ENCODE results near the gene CLEC2B.
A peak's percentile ranks its signal among the peaks of the same experiment; 100 is the strongest.

CLEC2B gene

GRCh38 chr12:9870286-9870866 is 1.2 kb upstream of the CLEC2B start:
- FAIRE-seq (no peak), DNase-seq (ENCODE audit: low spot score) (peak; percentile 18)

- FAIRE-seq (no peak), DNase-seq (ENCODE audit: low spot score) (no peak)
Measured at GRCh38 chr12:9868951-9869306, 225 bp downstream of the CLEC2B start.

- DNase-seq (ENCODE audit: low spot score), result no peak
- FAIRE-seq, result no peak
Measured at GRCh38 chr12:9868311-9868801, 798 bp downstream of the CLEC2B start.

- DNase-seq (ENCODE audit: low spot score) (no peak), FAIRE-seq (no peak)
Measured at GRCh38 chr12:9867531-9867930, 1.6 kb downstream of the CLEC2B start.

- FAIRE-seq (no peak), DNase-seq (ENCODE audit: low spot score) (no peak)
Measured at GRCh38 chr12:9866860-9867269, 2.3 kb downstream of the CLEC2B start.

GRCh38 chr12:9864913-9865675 is 4.1 kb downstream of the CLEC2B start:
- no peak for DNase-seq (ENCODE audit: low spot score)
- FAIRE-seq, result peak; percentile 44

GRCh38 chr12:9858135-9858534 is 11.0 kb downstream of the CLEC2B start:
- FAIRE-seq (peak; percentile 5), DNase-seq (ENCODE audit: low spot score) (no peak)

GRCh38 chr12:9856894-9857293 is 12.3 kb downstream of the CLEC2B start:
- FAIRE-seq (no peak), DNase-seq (ENCODE audit: low spot score) (no peak)

- no peak for FAIRE-seq
- no peak for DNase-seq (ENCODE audit: low spot score)
Measured at GRCh38 chr12:9856151-9856550, 13.0 kb downstream of the CLEC2B start.

- DNase-seq (ENCODE audit: low spot score) (no peak), FAIRE-seq (no peak)
Measured at GRCh38 chr12:9851927-9852326, 17.2 kb downstream of the CLEC2B start.

- DNase-seq (ENCODE audit: low spot score) (no peak), FAIRE-seq (no peak)
Measured at GRCh38 chr12:9851050-9851449, 18.1 kb downstream of the CLEC2B start.

- FAIRE-seq (no peak), DNase-seq (ENCODE audit: low spot score) (no peak)
Measured at GRCh38 chr12:9848899-9849298, 20.3 kb downstream of the CLEC2B start.

- FAIRE-seq (no peak), DNase-seq (ENCODE audit: low spot score) (no peak)
Measured at GRCh38 chr12:9843407-9843806, 25.7 kb downstream of the CLEC2B start.

GRCh38 chr12:9831720-9832119 is 37.4 kb downstream of the CLEC2B start:
- FAIRE-seq (no peak), DNase-seq (ENCODE audit: low spot score) (no peak)

- FAIRE-seq, result no peak
- DNase-seq (ENCODE audit: low spot score), result no peak
Measured at GRCh38 chr12:9829982-9830381, 39.2 kb downstream of the CLEC2B start.

- no peak for DNase-seq (ENCODE audit: low spot score)
- no peak for FAIRE-seq
Measured at GRCh38 chr12:9829483-9829882, 39.7 kb downstream of the CLEC2B start.

GRCh38 chr12:9827209-9827888 is 41.8 kb downstream of the CLEC2B start, which contains the start of gene KLRF1:
Gene KLRF1 (plus strand): TSS chr12:9827481. CDS start chr12:9827545, 64 bp downstream.
- DNase-seq (ENCODE audit: low spot score) (no peak), FAIRE-seq (no peak)

- DNase-seq (ENCODE audit: low spot score) (no peak), FAIRE-seq (peak; percentile 73)
Measured at GRCh38 chr12:9820281-9820930, 48.7 kb downstream of the CLEC2B start.

- FAIRE-seq (peak; percentile 96), DNase-seq (ENCODE audit: low spot score) (peak; percentile 94)
Measured at GRCh38 chr12:9813821-9814798, 55.0 kb downstream of the CLEC2B start.

GRCh38 chr12:9811621-9812020 is 57.5 kb downstream of the CLEC2B start:
- FAIRE-seq, result no peak
- DNase-seq (ENCODE audit: low spot score), result no peak

GRCh38 chr12:9810671-9811070 is 58.5 kb downstream of the CLEC2B start:
- FAIRE-seq (peak; percentile 30), DNase-seq (ENCODE audit: low spot score) (no peak)

Data from urothelium cell line (cell line).